GM12878 (cell line): Measurements from ENCODE around the gene OR13A1. TPM values are rescaled to one million over a fixed set of nuclear protein-coding genes. Genes with fewer than 3 reads are reported as not detected.
"Not testable (repeated sequence)": the region's sequence is repeated elsewhere in the genome, so short reads cannot be mapped to it uniquely, and the experiment has no call there.

Source experiments
- ATAC-seq: fragments of 200-7000 bp; cut with Tn5 transposase; 3 replicates; pipeline ENCODE4 v1.9.1; 2020; ENCODE audit warnings: mild to moderate bottlenecking, moderate library complexity
- BruUV-seq: library from RNA; stranded (reverse); fragments of 400-500 nt; replicated peaks from 2 replicates; lab custom pipeline; 2021; lab: Mats Ljungman, UMichigan
- CTCF ChIA-PET: fragments of 300-600 bp; sonication (Branson Sonifier 250); formaldehyde crosslinking; extraction: SDS; loops from one replicate; lab custom pipeline; 2021; ENCODE audit warnings: inconsistent platforms; lab: Yijun Ruan, JAX
- POLR2A ChIA-PET: fragments of 350-600 bp; formaldehyde crosslinking; extraction: SDS; loops from one replicate; lab custom pipeline; 2021; ENCODE audit warnings: inconsistent platforms; lab: Charles Lee
- RAD21 ChIA-PET: fragments of 300-600 bp; sonication (Branson Sonifier 250); formaldehyde crosslinking; loops from one replicate; lab custom pipeline; 2023; ENCODE audit warnings: antibody characterized with exemption; ENCODE audit not compliant: unreplicated experiment; lab: Charles Lee
- SMC1A ChIA-PET: fragments of 300-600 bp; sonication (Branson Sonifier 250); formaldehyde crosslinking; loops from one replicate; lab custom pipeline; 2023; ENCODE audit not compliant: unreplicated experiment, uncharacterized antibody; lab: Charles Lee
- DNase-seq: peaks from one replicate; pipeline ENCODE4 v3.0.0-alpha.2; 2011; ENCODE audit warnings: low read depth, low spot score
- FAIRE-seq: peaks from 3 replicates; lab custom pipeline; 2011; peaks lifted over from hg19 to GRCh38; lab: Jason Lieb, UNC
- H2AFZ ChIP-seq: 2 replicates; pipeline ENCODE4 v1.6.0; 2011; ENCODE audit warnings: low read depth, low read length, control low read depth; ENCODE audit not compliant: control insufficient read depth
- H3K27ac ChIP-seq: 2 replicates; pipeline ENCODE4 v1.5.1; 2011; ENCODE audit warnings: control low read depth; ENCODE audit not compliant: control insufficient read depth, insufficient read depth
- H3K27me3 ChIP-seq, 2 experiments: replicated peaks in 1 of 2; 2 replicates each; pipeline versions ENCODE4 v1.6.0 to v1.6.1; 2011; ENCODE audit warnings: low read length in 1 of 2; ENCODE audit not compliant: control insufficient read depth in 2 of 2, insufficient read depth in 2 of 2
- H3K36me3 ChIP-seq, 2 experiments: 2 replicates each; pipeline ENCODE4 v1.5.1; 2011; ENCODE audit warnings: low read length in 1 of 2; ENCODE audit not compliant: control insufficient read depth in 2 of 2, insufficient read depth in 2 of 2
- H3K4me1 ChIP-seq: 2 replicates; pipeline ENCODE4 v1.6.1; 2011; ENCODE audit warnings: mild to moderate bottlenecking, low read length, moderate library complexity, mixed read lengths; ENCODE audit not compliant: control insufficient read depth, insufficient read depth
- H3K4me2 ChIP-seq: 2 replicates; pipeline ENCODE4 v1.6.0; 2011; ENCODE audit warnings: control low read depth; ENCODE audit not compliant: control insufficient read depth, insufficient read depth
- H3K4me3 ChIP-seq: fragments of 200-600 bp; sonication (generic); 2 replicates; pipeline ENCODE4 v1.5.1; 2016
- H3K79me2 ChIP-seq: 2 replicates; pipeline ENCODE4 v1.6.0; 2011; ENCODE audit warnings: low read length; ENCODE audit not compliant: control insufficient read depth, insufficient read depth
- H3K9ac ChIP-seq: 2 replicates; pipeline ENCODE4 v1.8.0; 2011; ENCODE audit warnings: low read length, control low read depth, mixed read lengths; ENCODE audit not compliant: control insufficient read depth, insufficient read depth
- H3K9me3 ChIP-seq: replicated peaks from 3 replicates; pipeline ENCODE4 v1.5.1; 2011; ENCODE audit warnings: mild to moderate bottlenecking, low read length; ENCODE audit not compliant: control insufficient read depth, insufficient read depth
- H4K20me1 ChIP-seq: 2 replicates; pipeline ENCODE4 v1.6.0; 2011; ENCODE audit not compliant: control insufficient read depth, insufficient read depth
- FOS ChIP-seq: IDR thresholded peaks from 3 replicates; pipeline ENCODE4 v1.6.1; 2011; ENCODE audit warnings: borderline replicate concordance; ENCODE audit not compliant: insufficient read length; ENCODE audit errors: extremely low read depth
- HDAC6 ChIP-seq: fragments of 200-600 bp; sonication (generic); IDR thresholded peaks from one replicate; pipeline ENCODE4 v1.8.0; 2017; ENCODE audit warnings: antibody characterized with exemption; ENCODE audit not compliant: unreplicated experiment
- HDGF ChIP-seq: fragments of 450-650 bp; IDR thresholded peaks from 2 replicates; pipeline ENCODE4 v1.6.1; 2016; ENCODE audit warnings: antibody characterized with exemption
- KDM1A ChIP-seq: fragments of 200-600 bp; sonication (generic); IDR thresholded peaks from 2 replicates; pipeline ENCODE4 v1.6.1; 2016; ENCODE audit warnings: borderline replicate concordance
- MTA2 ChIP-seq: fragments of 450-650 bp; IDR thresholded peaks from 2 replicates; pipeline ENCODE4 v1.6.1; 2016; ENCODE audit warnings: low read depth, mild to moderate bottlenecking, moderate library complexity
- NR2F1 ChIP-seq: fragments of 450-650 bp; conservative IDR thresholded peaks from 2 replicates; pipeline ENCODE4 v1.6.1; 2017; ENCODE audit warnings: mild to moderate bottlenecking
- TCF12 ChIP-seq: IDR thresholded peaks from 2 replicates; pipeline ENCODE4 v1.6.1; 2011; ENCODE audit warnings: low read depth, mild to moderate bottlenecking, low read length
- WGBS: methylation state at CpG from one replicate; pipeline ENCODE4 v1.1.6; 2016; ENCODE audit warnings: low lambda C conversion rate; ENCODE audit not compliant: insufficient replicate concordance, insufficient coverage; ENCODE audit errors: missing lambda C conversion rate; 5-methylcytosine and 5-hydroxymethylcytosine counted together
- in situ Hi-C: fragments of 300-500 bp; cut with MboI; formaldehyde crosslinking; loops from 9 replicates; pipeline ENCODE4 v1.14.3; 2018; ENCODE audit warnings: mixed read lengths
- intact Hi-C: fragments of 100-400 bp; cut with micrococcal nuclease; formaldehyde crosslinking; loops from one replicate; pipeline ENCODE4 v1.14.2; 2022; ENCODE audit not compliant: unreplicated experiment
- polyA plus RNA-seq, 11 experiments: library from polyadenylated mRNA; depleted of rRNA in 4 of 11; unstranded in 6 of 11; stranded (reverse) in 5 of 11; fragments of >200 nt; fragmentation: Nextera tagmentation in 4 of 11; fragmentation: Illumina TruSeq in 1 of 11; extraction: Ambion mirVana in 4 of 11; extraction: Trizol in 1 of 11; gene quantifications; 1 replicate in 1 of 11; 2 replicates in 10 of 11; pipeline versions ENCODE4 v1.2.1 to v1.2.3, GENCODE V29; 2011 to 2016; ENCODE audit warnings: inconsistent platforms in 2 of 11, missing spikeins in 2 of 11, low read depth in 1 of 11
- total RNA-seq, 4 experiments: library from RNA; depleted of rRNA in 3 of 4; stranded (reverse); fragments of >200 nt in 3 of 4; fragmentation: Illumina TruSeq in 1 of 4; extraction: Trizol in 1 of 4; gene quantifications; 2 replicates each; pipeline versions ENCODE4 v1.2.1 to v1.2.3, GENCODE V29; 2013 to 2021

Gene OR13A1
- total and polyA plus RNA-seq, 10 of the 15 experiments (the other 5 are each of a cell fraction or from before 2014, with no cell fraction given): 0.14 to 0.56 (median 0.27) TPM; not detected in 1

DNA sequence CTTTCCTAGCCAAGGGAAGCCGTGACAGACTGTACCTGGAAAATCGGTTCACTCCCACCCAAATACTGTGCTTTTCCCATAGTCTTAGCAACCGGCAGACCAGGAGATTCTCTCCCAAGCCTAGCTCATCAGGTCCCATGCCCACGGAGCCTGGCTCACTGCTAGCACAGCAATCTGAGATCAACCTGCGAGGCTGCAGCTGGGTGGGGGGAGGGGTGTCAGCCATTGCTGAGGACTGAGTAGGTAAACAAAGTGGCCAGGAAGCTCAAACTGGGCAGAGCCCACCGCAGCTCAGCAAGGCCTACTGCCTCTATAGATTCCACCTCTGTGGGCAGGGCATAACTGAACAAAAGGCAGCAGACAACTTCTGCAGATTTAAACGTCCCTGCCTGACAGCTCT lies 43.6 kb upstream of the OR13A1 start:
- DNase-seq, BruUV-seq, in situ Hi-C loops, H3K27me3 ChIP-seq, H3K9ac ChIP-seq, H3K27ac ChIP-seq, intact Hi-C loops, FAIRE-seq, H2AFZ ChIP-seq, RAD21 ChIA-PET, CTCF ChIA-PET, H4K20me1 ChIP-seq, H3K36me3 ChIP-seq, SMC1A ChIA-PET, H3K79me2 ChIP-seq, H3K4me3 ChIP-seq, ATAC-seq, H3K9me3 ChIP-seq, H3K4me2 ChIP-seq, POLR2A ChIA-PET: not testable (repeated sequence)
- 68% methylated on average over 7 of the region's 7 CpGs for WGBS
- peaks cover 13% of the 10 kb centered on the region for H3K4me1 ChIP-seq

GRCh38 chr10:45355494-45355893 lies 40.1 kb upstream of the OR13A1 start:
- DNase-seq (no peak), FAIRE-seq (no peak), ATAC-seq (no peak)
- WGBS: 81% methylated on average over 4 of the region's 4 CpGs
- Histone ChIP-seq H3K27me3 (no peaks in the 10 kb centered on the region), H3K79me2 (no peaks in the 10 kb centered on the region), H3K9me3 (no peaks in the 10 kb centered on the region), H3K4me2 (no peak overlapping the region), H3K27ac (no peak overlapping the region), H3K4me1 (peaks cover 37% of the 10 kb centered on the region), H3K36me3 (no peaks in the 10 kb centered on the region), H3K9ac (no peak overlapping the region), H4K20me1 (no peaks in the 10 kb centered on the region), H2AFZ (no peak overlapping the region), H3K4me3 (no peak overlapping the region)
- CTCF ChIA-PET: no interaction called here
- TF ChIP-seq KDM1A: no peak
- TF ChIP-seq MTA2: no peak
- no peak for TF ChIP-seq HDAC6
- TF ChIP-seq TCF12: no peak
- TF ChIP-seq FOS: no peak
- no peak for TF ChIP-seq HDGF
- TF ChIP-seq NR2F1: no peak
- intact Hi-C loops: loop anchor here (1.0 kb wide), 1 partner anchor 105 kb away; no protein-coding TSS in a partner anchor
- no TSS peak for BruUV-seq
- RAD21 ChIA-PET: no interaction called here
- SMC1A ChIA-PET: interaction anchor here (1.3 kb wide), 1 partner anchor 105 kb away, joined by 3 read pairs; no protein-coding TSS in a partner anchor
- POLR2A ChIA-PET: no interaction called here
- in situ Hi-C loops: no loop called here
